Tibial nerve (tissue), 4 donors: ENCODE data around the gene HDAC5.

Experiments
- CTCF ChIP-seq, 5 experiments: fragments of 200-600 bp in 3 of 5; fragments of 450-650 bp in 2 of 5; sonication (generic) in 3 of 5; IDR thresholded peaks; one replicate each; pipeline ENCODE4 v1.5.1; 2016 to 2019; ENCODE audit warnings: antibody characterized with exemption in 5 of 5, mild to moderate bottlenecking in 3 of 5, moderate library complexity in 2 of 5
- EP300 ChIP-seq, 2 donors: sonication (generic); formaldehyde crosslinking; IDR thresholded peaks; one replicate each; pipeline ENCODE4 v1.6.1; 2017; ENCODE audit warnings: antibody characterized with exemption in 2 of 2, mild to moderate bottlenecking in 1 of 2
- POLR2A ChIP-seq, 2 donors: fragments of 450-650 bp; IDR thresholded peaks; one replicate each; pipeline ENCODE4 v1.6.1; 2017; ENCODE audit warnings: antibody characterized with exemption in 2 of 2, mild to moderate bottlenecking in 2 of 2, moderate library complexity in 2 of 2

GRCh38 chr17:44071772-44072171, 51.7 kb downstream of the HDAC5 start:
- TF ChIP-seq CTCF (IDR thresholded peaks at IDR 0.05) (no peak), POLR2A (IDR thresholded peaks at IDR 0.05) (no peak), EP300 (IDR thresholded peaks at IDR 0.05) (no peak)
